Activated effector memory CD4-positive, alpha-beta T cell treated with Interleukin-2 at 50 U/mL for 16 hours (primary cell): ENCODE results near the gene FHIT.
"Not testable (repeated sequence)": the region's sequence is repeated elsewhere in the genome, so short reads cannot be mapped to it uniquely, and the experiment has no call there.

Experiments
- DNase-seq: peaks from one replicate; pipeline ENCODE4 v3.0.0-alpha.2; 2020

The FHIT gene

GRCh38 chr3:61051666-61052065 is 199.6 kb downstream of the FHIT start:
- DNase-seq = no peak

DNA sequence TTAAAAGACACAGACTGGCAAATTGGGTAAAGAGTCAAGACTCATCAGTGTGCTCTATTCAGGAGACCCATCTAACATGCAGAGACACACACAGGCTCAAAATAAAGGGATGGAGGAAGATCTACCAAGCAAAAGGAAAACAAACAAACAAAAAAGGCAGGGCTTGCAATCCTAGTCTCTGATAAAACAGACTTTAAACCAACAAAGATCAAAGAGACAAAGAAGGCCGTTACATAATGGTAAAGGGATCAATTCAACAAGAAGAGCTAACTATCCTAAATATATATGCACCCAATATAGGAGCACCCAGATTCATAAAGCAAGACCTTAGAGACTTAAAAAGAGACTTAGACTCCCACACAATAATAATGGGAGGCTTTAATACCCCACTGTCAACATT is 206.1 kb downstream of the FHIT start:
- DNase-seq = not testable (repeated sequence)

DNA sequence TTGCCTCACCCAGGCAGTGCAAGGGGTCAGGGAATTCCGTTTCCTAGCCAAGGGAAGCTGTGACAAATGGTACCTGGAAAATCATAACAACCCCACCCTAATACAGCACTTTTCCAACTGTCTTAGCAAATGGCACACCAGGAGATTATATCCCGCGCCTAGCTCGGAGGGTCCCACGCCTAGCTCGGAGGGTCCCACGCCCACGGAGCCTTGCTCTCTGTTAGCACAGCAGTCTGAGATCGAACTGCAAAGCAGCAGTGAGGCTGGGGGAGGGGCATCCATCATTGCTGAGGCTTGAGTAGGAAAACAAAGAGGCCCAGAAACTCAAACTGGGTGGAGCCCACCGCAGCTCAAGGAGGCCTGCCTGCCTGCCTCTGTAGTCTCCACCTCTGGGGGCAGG is 208.1 kb downstream of the FHIT start:
- no peak for DNase-seq

- no peak for DNase-seq
These were observed 210.6 kb downstream of the FHIT start for GRCh38 chr3:61040618-61041017.

GRCh38 chr3:61035573-61035972 is 215.7 kb downstream of the FHIT start:
- no peak for DNase-seq

- DNase-seq = no peak
These were observed 218.3 kb downstream of the FHIT start for GRCh38 chr3:61032991-61033390.

GRCh38 chr3:61031503-61031902 is 219.7 kb downstream of the FHIT start:
- no peak for DNase-seq

DNA sequence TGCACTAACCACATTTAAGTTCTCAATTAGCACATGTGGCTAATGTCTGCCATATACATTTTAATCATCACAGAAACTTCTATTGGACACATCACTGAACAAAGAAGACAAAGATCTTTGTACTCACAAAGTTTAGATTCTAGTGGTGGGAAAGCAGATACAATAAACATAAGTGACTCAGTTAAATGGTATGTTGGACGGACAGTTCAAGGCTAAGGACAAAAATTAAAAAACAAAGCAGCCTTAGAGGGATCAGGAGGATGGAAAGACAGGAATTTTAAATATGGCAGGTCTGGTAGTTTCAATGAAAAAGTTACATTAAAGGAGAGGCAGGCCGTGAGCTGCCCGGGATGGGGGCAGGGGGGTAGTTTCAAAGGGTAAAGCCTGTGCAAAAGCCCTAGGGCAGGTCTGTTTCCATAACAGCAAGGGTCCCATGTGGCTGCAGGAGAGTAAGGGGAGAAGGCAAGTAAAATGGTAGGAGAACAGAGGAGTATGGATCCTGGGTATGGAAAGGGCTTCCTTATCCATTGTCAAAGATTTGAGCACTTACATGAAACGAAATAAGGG is 220.7 kb downstream of the FHIT start:
- DNase-seq = no peak

DNA sequence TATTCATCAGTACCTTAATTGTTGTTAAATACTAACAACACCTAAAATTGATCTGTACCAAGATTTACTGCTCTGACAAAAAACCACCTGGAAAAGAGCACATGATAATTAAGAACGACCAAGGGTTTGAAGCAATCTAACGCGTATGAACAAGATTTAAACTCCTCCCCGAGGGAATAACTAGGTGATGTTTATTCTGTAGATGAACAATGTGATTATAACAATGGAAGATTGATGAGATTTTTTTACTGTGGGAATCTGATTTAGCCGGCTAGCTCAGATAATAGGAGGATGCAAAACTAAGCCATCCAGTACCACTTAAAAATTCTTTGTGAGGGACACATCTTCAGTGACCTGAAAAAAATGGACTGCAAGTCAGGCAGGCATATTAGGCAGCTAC is 222.1 kb downstream of the FHIT start:
- DNase-seq = no peak

- DNase-seq = no peak
These were observed 232.4 kb downstream of the FHIT start for GRCh38 chr3:61018807-61019206.

DNA sequence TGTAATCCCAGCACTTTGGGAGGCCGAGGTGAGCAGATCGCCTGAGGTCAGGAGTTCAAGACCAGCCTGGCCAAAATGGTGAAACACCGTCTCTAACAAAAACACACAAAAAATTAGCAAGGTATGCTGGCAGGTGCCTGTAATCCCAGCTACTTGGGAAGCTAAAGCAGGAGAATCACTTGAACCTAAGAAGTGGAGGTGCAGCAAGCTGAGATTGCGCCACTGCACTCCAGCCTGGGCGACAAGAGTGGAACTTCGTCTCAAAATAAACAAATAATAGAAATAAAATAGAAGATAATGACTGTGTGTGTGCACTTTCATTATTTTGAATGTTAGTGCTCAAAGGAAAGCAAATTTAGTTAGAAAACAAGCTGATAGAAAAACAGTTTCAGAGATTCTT is 234.2 kb downstream of the FHIT start:
- not testable (repeated sequence) for DNase-seq

GRCh38 chr3:61015859-61016258 is 235.4 kb downstream of the FHIT start:
- DNase-seq = no peak

DNA sequence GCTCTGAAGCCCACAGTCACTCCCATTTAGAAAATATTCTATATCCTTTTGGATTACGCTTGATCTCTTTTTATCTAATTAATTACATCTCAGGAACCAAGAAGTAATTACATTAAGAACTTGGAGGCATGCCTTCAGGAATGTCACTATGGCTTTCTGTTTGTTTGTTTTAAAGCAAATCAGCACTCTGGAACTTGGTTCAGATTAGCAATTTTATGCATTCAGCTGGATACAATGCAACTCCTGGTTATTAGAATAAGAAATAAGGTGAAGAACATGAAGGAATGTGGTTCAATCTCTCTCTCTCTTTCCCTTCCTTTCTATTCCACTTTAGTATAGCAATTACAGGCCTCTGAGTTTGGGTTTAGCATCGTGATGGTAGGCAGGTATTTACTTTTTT is 235.8 kb downstream of the FHIT start:
- no peak for DNase-seq

- DNase-seq = no peak
These were observed 242.3 kb downstream of the FHIT start for GRCh38 chr3:61008998-61009380.

DNA sequence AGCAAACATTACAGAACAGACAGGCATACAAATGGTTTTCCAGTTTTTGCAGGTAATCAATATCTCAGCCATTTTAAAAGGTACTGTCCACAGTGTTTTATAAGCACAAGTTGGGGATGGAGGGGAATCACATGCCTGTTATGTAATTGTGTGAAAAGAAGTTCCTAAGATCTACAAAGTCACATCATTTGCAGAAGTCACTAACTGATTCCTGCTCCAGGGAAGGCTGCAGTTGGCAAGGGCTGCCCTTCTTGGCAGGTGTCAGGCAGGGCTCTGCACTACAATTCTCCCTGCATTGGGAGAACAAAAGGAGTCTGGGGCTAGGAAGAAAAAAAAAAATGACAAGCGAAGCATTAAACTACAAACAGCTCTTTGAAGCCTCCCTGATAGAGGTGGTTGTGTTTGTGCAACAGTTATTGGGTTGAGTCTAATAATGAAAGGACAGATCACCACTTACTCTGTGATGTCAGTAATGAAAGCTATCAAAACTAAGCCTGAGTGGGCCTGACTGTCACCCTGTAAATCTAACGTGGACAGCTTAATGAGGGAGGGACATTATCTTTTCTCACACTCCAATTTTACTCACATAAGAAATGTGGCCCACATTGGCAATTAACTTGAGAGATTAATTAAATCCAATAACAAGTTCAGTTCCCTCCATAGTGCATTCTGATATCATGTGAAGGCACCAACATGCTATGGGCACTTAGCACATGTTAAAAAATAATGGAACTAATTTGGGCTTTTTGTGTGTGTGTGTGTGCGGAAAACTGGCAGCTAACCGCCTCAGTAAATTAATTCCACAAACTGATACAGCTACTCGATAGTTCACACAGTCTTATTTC is 242.9 kb downstream of the FHIT start:
- DNase-seq = no peak

DNA sequence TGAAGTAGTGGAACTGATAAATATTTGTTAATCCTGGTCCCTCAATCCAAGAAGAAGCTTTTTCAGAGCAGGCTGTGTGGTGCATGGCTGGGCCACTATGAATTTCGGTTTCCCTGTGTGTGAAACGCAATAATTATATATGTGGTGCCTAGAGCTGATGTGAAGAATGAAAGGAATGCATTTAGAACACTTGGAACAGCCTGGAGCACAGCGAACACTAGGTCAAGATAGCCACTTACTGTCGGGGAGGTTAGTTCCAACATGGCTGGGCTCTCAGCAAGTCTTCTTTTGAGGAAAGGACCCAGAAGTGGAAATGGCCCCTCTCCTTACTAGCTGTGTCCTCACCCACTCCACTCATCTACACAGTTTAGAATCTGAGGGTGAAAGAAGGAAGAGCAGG is 245.7 kb downstream of the FHIT start:
- no peak for DNase-seq

- no peak for DNase-seq
These were observed 252.4 kb downstream of the FHIT start for GRCh38 chr3:60998858-60999257.

GRCh38 chr3:60992395-60992794 is 258.9 kb downstream of the FHIT start:
- DNase-seq = no peak

GRCh38 chr3:60990442-60990730 is 260.9 kb downstream of the FHIT start:
- no peak for DNase-seq

- DNase-seq = no peak
These were observed 261.4 kb downstream of the FHIT start for GRCh38 chr3:60989626-60990441.

DNA sequence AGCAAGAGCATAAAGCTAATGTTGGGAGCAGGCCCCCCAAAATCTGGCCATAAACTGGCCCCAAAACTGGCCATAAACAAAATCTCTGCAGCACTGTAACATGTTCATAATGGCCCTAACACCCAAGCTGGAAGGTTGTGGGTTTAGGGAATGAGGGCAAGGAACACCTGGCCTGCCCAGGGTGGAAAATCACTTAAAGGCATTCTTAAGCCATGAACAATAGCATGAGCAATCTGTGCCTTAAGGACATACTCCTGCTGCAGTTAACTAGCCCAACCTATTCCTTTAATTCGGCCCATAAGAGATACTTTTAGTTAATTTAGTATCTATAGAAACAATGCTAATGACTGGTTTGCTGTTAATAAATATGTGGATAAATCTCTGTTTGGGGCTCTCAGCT is 264.1 kb downstream of the FHIT start:
- not testable (repeated sequence) for DNase-seq

DNA sequence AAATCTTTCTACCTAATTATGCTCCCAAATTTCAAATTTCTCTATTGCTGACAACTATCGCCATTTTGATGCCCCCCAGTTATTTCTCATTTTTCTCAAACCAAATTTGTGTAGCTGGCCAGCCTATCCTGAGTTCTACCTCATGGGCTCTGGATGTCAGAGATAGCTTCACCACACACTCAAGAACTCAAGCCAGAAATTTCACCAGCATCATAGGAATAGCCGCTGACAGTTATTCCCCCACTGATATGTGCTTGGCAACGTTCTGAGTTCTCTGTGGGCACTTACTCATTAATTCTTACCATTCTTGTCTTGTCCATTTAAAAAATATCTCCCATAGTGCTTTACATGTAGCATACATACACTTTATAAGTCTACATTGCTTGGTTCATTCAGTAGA is 264.7 kb downstream of the FHIT start:
- DNase-seq = no peak

- no peak for DNase-seq
These were observed 267.3 kb downstream of the FHIT start for GRCh38 chr3:60983906-60984305.

- no peak for DNase-seq
These were observed 270.9 kb downstream of the FHIT start for GRCh38 chr3:60980342-60980692.
